ENCODE results near the gene ISL2. TPM values are rescaled to one million over a fixed set of nuclear protein-coding genes. Genes with fewer than 3 reads are reported as not detected.
A peak's percentile ranks its signal among the peaks of the same experiment; 100 is the strongest.

ISL2 gene
- total and polyA plus RNA-seq, 2 of the 13 experiments (the other 11 are each of a cell fraction or from before 2014, with no cell fraction given): 4.3 to 5.1 TPM

DNA sequence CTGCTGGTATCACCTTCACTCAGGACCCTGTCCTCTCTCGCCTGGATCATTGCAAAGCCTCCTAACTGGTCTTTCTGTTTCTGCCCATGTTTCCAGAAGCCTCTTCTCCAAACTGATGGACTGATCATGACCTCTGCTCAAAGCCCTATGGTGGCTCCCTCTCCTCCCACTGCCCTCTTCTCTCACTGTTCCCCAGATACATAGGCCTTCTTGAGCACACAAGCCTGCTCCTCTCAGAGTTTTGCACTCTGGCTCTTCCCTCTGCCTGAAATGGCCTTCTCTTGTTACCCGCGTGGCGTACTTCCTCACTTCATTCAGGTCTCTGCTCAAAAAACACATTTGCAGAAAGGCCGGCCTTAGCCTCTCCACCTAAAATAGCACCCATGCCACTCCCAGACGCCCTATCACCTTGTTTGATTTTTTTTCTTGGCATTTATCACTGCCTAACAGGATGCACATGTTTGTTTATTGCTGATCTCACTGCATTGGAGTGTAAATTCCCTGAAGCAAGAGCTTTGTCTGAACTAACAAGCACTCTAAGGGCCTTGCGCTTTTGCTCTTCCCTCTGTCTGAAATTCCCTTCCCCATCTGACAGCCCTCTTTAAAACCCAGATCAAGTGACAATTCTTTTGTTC, 23.9 kb upstream of the ISL2 start (continued):
- TF ChIP-seq MEF2D (CRISPR knock-in tag; IDR thresholded peaks at IDR 0.05) (0 out of 2 replicates have a peak, but pooled peaks have one; percentile 63), HHEX (CRISPR knock-in tag; IDR thresholded peaks at IDR 0.05) (no peak; the same call in 1 of the 2 replicates), ZNF33B (CRISPR knock-in tag; IDR thresholded peaks at IDR 0.05) (no peak), ZNF547 (CRISPR knock-in tag; IDR thresholded peaks at IDR 0.05) (no peak), HOXD1 (CRISPR knock-in tag; IDR thresholded peaks at IDR 0.05) (no peak), ZNF329 (CRISPR knock-in tag; IDR thresholded peaks at IDR 0.05; ENCODE audit: low read depth) (no peak), CENPX (CRISPR knock-in tag; IDR thresholded peaks at IDR 0.05) (no peak), KDM4B (CRISPR knock-in tag; IDR thresholded peaks at IDR 0.05) (no peak), KAT2B (IDR thresholded peaks at IDR 0.05; ENCODE audit: borderline replicate concordance, low read depth, low read length) (no peak), RELA (CRISPR knock-in tag; IDR thresholded peaks at IDR 0.05) (no peak), SP1 (IDR thresholded peaks at IDR 0.05) (no peak), SP1 (CRISPR knock-in tag; IDR thresholded peaks at IDR 0.05) (no peak), FOSL2 (CRISPR knock-in tag; IDR thresholded peaks at IDR 0.05) (peak; percentile 84), HNF4G (IDR thresholded peaks at IDR 0.05; ENCODE audit: borderline replicate concordance, low read depth, low read length) (no peak), HNF4G (CRISPR knock-in tag; IDR thresholded peaks at IDR 0.05; ENCODE audit: borderline replicate concordance, low read depth) (no peak), KLF15 (CRISPR knock-in tag; IDR thresholded peaks at IDR 0.05; ENCODE audit: borderline replicate concordance) (no peak), ZFP1 (CRISPR knock-in tag; IDR thresholded peaks at IDR 0.05) (no peak), ARNTL (CRISPR knock-in tag; IDR thresholded peaks at IDR 0.05) (no peak), TBX2 (CRISPR knock-in tag; IDR thresholded peaks at IDR 0.05; ENCODE audit: borderline replicate concordance) (peak; percentile 18; the same call in 1 of the 2 replicates), KDM5B (CRISPR knock-in tag; IDR thresholded peaks at IDR 0.05; ENCODE audit: borderline replicate concordance) (no peak), SP4 (CRISPR knock-in tag; IDR thresholded peaks at IDR 0.05) (no peak), ZSCAN20 (CRISPR knock-in tag; IDR thresholded peaks at IDR 0.05; ENCODE audit: borderline replicate concordance) (no peak), ZNF3 (CRISPR knock-in tag; IDR thresholded peaks at IDR 0.05) (no peak), JUND (CRISPR knock-in tag; IDR thresholded peaks at IDR 0.05) (peak; percentile 93), RORA (CRISPR knock-in tag; IDR thresholded peaks at IDR 0.05) (no peak), ZNF331 (CRISPR knock-in tag; IDR thresholded peaks at IDR 0.05) (no peak)
- TF ChIP-seq, protein P1, sequence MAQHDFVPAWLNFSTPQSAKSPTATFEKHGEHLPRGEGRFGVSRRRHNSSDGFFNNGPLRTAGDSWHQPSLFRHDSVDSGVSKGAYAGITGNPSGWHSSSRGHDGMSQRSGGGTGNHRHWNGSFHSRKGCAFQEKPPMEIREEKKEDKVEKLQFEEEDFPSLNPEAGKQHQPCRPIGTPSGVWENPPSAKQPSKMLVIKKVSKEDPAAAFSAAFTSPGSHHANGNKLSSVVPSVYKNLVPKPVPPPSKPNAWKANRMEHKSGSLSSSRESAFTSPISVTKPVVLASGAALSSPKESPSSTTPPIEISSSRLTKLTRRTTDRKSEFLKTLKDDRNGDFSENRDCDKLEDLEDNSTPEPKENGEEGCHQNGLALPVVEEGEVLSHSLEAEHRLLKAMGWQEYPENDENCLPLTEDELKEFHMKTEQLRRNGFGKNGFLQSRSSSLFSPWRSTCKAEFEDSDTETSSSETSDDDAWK (CRISPR knock-in tag; IDR thresholded peaks at IDR 0.05): no peak
- TF ChIP-seq, protein P2, sequence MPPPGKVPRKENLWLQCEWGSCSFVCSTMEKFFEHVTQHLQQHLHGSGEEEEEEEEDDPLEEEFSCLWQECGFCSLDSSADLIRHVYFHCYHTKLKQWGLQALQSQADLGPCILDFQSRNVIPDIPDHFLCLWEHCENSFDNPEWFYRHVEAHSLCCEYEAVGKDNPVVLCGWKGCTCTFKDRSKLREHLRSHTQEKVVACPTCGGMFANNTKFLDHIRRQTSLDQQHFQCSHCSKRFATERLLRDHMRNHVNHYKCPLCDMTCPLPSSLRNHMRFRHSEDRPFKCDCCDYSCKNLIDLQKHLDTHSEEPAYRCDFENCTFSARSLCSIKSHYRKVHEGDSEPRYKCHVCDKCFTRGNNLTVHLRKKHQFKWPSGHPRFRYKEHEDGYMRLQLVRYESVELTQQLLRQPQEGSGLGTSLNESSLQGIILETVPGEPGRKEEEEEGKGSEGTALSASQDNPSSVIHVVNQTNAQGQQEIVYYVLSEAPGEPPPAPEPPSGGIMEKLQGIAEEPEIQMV (CRISPR knock-in tag; IDR thresholded peaks at IDR 0.05; ENCODE audit: low read depth): no peak
- TF ChIP-seq, protein P3, sequence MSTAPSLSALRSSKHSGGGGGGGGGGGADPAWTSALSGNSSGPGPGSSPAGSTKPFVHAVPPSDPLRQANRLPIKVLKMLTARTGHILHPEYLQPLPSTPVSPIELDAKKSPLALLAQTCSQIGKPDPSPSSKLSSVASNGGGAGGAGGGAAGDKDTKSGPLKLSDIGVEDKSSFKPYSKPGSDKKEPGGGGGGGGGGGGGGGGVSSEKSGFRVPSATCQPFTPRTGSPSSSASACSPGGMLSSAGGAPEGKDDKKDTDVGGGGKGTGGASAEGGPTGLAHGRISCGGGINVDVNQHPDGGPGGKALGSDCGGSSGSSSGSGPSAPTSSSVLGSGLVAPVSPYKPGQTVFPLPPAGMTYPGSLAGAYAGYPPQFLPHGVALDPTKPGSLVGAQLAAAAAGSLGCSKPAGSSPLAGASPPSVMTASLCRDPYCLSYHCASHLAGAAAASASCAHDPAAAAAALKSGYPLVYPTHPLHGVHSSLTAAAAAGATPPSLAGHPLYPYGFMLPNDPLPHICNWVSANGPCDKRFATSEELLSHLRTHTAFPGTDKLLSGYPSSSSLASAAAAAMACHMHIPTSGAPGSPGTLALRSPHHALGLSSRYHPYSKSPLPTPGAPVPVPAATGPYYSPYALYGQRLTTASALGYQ (CRISPR knock-in tag; IDR thresholded peaks at IDR 0.05): no peak
- TF ChIP-seq, protein P4, sequence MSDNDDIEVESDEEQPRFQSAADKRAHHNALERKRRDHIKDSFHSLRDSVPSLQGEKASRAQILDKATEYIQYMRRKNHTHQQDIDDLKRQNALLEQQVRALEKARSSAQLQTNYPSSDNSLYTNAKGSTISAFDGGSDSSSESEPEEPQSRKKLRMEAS (IDR thresholded peaks at IDR 0.05): peak; percentile 30; the same call in 1 of the 2 replicates
